ENCODE results near the gene PRRC2A.

Gene PRRC2A

GRCh38 chr6:31683591-31683990 lies 63.1 kb downstream of the PRRC2A start:
- ATAC-seq = no peak
- H3K4me3 Mint-ChIP-seq = no peak overlapping the region
- H3K9me3 Mint-ChIP-seq = no peaks in the 10 kb centered on the region
- H3K4me1 Mint-ChIP-seq = peaks cover 20% of the 10 kb centered on the region
- DNase-seq = no peak
- H3K27ac Mint-ChIP-seq = no peak overlapping the region
- no peaks in the 10 kb centered on the region for H3K27me3 Mint-ChIP-seq

DNA sequence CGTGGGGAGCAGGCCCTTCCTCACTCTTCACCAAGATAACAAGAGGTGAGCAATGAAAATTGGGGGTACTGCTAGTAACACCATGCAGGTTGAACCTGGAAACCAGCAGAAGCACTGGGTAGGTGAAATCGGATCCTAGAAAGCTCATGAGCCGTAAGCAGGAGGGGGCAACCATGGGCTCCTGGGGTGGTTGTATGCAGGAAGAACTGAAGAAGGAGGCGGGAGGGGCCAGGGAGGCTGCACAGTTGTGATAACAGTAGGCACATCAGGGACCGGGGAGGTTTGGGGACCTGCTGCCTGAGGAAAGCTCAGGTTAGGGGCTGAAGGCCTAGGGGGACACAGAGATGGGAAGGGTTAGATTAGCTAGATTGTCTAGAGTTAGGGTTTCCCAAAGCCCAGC lies 66.0 kb downstream of the PRRC2A start:
- peak overlapping the region in 1 of 2 donors; percentile 59 for H3K27ac Mint-ChIP-seq
- ATAC-seq (no peak), DNase-seq (no peak)
- H3K4me3 Mint-ChIP-seq = no peak overlapping the region
- H3K9me3 Mint-ChIP-seq = no peaks in the 10 kb centered on the region
- H3K4me1 Mint-ChIP-seq = peaks cover 16% of the 10 kb centered on the region
- H3K27me3 Mint-ChIP-seq = no peaks in the 10 kb centered on the region

DNA sequence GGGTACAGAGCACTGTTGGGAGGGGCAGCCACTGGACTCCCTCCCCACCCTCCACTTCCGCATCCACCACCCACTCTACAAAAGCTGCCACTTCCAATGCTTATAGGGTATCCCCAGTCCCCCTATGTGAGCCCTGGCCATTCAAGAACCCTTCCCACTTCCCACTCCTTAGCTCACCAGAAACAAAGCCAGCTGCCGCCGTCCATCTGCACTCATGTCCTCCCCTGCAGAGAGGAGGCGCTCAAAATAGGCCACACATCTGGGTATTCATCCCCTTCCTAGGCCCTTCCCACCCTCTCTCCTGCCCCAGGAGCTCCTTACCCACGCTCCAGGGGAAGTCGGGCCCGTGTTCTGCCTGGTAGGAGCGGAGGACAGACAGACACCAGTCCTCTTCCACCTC lies 66.8 kb downstream of the PRRC2A start:
- Mint-ChIP-seq H3K27ac (no peak overlapping the region), H3K9me3 (no peaks in the 10 kb centered on the region), H3K4me1 (peaks cover 13% of the 10 kb centered on the region), H3K27me3 (no peaks in the 10 kb centered on the region), H3K4me3 (no peak overlapping the region)
- ATAC-seq = no peak
- DNase-seq = no peak
